Measurements from ENCODE around the gene ZNF607. TPM values are rescaled to one million over a fixed set of nuclear protein-coding genes. Genes with fewer than 3 reads are reported as not detected.

The ZNF607 gene
- total RNA-seq, 4 donors from 2014 or later: 2.8 to 10.5 (median 4.3) TPM

DNA sequence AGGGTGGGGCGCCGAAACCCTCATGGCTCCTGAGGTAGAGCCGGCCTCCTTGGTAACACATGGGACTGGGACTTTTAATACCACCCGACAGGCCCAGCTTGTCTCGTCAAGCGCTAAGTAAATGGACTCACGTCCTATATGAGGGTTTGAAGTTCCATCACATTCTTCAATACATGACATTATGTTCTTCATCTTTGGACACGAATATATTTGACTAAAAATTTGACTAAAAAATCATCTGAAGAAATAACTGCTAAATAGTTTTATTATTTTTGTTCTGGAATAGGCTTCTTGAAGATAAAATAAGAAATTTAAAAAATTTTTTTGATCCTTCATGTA is 335 bp upstream of the ZNF607 start:
- DNase-seq (ENCODE audit: low spot score in 2 of 2): no peak
- no peaks in the 10 kb centered on the region for H3K9me3 ChIP-seq
- 9% methylated on average over 8 of the region's 8 CpGs for WGBS
- H3K36me3 ChIP-seq: no peaks in the 10 kb centered on the region
- no peak for TF ChIP-seq POLR2A (IDR thresholded peaks at IDR 0.05)
- TF ChIP-seq, protein P1, sequence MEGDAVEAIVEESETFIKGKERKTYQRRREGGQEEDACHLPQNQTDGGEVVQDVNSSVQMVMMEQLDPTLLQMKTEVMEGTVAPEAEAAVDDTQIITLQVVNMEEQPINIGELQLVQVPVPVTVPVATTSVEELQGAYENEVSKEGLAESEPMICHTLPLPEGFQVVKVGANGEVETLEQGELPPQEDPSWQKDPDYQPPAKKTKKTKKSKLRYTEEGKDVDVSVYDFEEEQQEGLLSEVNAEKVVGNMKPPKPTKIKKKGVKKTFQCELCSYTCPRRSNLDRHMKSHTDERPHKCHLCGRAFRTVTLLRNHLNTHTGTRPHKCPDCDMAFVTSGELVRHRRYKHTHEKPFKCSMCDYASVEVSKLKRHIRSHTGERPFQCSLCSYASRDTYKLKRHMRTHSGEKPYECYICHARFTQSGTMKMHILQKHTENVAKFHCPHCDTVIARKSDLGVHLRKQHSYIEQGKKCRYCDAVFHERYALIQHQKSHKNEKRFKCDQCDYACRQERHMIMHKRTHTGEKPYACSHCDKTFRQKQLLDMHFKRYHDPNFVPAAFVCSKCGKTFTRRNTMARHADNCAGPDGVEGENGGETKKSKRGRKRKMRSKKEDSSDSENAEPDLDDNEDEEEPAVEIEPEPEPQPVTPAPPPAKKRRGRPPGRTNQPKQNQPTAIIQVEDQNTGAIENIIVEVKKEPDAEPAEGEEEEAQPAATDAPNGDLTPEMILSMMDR (IDR thresholded peaks at IDR 0.05): no peak
- no peak for TF ChIP-seq POLR2AphosphoS5 (IDR thresholded peaks at IDR 0.05)
- no peak for TF ChIP-seq EP300 (IDR thresholded peaks at IDR 0.05)
- H3K4me1 ChIP-seq: peaks cover 16% of the 10 kb centered on the region
- H3K27me3 ChIP-seq: no peaks in the 10 kb centered on the region
- H3K27ac ChIP-seq: no peak overlapping the region
- H3K4me3 ChIP-seq: peak overlapping the region; percentile 73

DNA sequence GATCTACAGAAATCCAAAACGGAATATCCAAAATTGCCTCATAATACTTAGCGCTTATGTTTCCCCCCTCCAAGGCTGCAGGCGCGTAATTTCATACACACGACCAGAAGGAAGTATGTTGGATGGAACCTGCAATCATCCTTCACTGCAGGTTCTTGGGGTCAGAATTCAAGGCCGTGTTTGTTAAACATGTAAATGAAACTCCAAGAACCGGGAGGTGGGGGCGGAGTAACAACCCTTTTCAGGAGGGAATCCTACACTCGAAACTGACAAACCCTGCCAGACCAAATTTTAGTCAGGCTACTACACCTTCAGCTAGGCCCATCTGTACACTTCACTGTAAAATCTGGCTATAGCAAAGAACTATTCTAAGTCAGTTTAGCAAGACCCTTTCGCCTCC is 1.3 kb downstream of the ZNF607 start:
- Histone ChIP-seq H3K4me1 (peaks cover 16% of the 10 kb centered on the region), H3K36me3 (no peaks in the 10 kb centered on the region), H3K4me3 (peak overlapping the region; percentile 73), H3K9me3 (no peaks in the 10 kb centered on the region), H3K27me3 (no peaks in the 10 kb centered on the region), H3K27ac (no peak overlapping the region)
- DNase-seq (ENCODE audit: low spot score in 2 of 2): no peak
- 40% methylated on average over 10 of the region's 10 CpGs for WGBS
- no peak for TF ChIP-seq POLR2AphosphoS5 (IDR thresholded peaks at IDR 0.05)
- TF ChIP-seq, protein P1 (IDR thresholded peaks at IDR 0.05): no peak
- TF ChIP-seq POLR2A (IDR thresholded peaks at IDR 0.05): no peak
- no peak for TF ChIP-seq EP300 (IDR thresholded peaks at IDR 0.05)

DNA sequence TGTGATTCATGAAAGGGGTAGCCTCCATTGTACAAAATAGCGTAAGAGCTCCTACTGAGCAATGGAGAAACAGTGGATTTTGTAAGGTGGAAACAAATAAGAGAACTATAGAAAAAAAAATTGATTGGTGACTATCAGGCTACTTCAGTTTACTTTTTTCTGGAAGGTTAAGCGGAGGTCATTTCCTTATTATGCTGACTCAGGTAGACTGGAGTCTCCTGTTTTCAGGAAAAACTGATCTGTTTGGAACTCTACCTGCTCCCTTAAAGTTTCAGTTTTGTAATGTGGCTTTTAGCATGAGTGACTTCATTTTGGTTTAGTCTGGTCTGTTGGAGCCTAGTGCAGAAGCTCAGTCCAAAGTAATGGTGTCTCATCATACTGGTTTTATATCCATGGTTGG is 3.4 kb downstream of the ZNF607 start:
- peaks cover 16% of the 10 kb centered on the region for H3K4me1 ChIP-seq
- WGBS: 98% methylated on average over 2 of the region's 2 CpGs

DNA sequence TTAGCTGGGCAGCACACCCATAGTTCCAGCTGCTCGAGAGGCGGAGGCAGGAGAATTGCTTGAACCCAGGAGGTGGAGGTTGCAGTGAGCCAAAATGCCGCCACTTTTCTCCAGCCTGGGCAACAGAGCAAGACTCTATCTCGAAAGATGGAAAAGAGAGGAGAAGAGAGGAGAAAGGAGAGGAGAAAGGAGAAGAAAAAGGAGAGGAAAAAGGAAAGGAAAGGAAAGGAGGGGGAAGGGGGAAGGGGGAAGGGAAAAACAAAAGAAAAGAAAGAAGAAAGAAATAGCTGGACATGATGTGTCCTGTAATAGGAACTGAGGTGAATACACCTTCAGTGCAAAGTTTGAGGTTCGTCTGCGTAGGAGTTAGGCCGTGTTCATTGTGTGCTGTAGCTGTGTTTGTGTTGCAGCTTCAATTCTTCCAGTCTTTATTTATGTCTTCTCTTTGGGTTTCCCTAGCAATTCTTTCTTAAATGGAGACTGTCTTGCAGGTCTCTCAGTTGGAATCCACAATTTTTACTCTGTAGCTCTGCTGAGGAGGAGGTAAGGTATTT is 13.4 kb downstream of the ZNF607 start:
- Histone ChIP-seq H3K36me3 (peaks cover 50% of the 10 kb centered on the region), H3K4me3 (no peak overlapping the region), H3K27ac (no peak overlapping the region), H3K9me3 (no peaks in the 10 kb centered on the region), H3K27me3 (no peaks in the 10 kb centered on the region), H3K4me1 (no peaks in the 10 kb centered on the region)
- WGBS: 96% methylated on average over 7 of the region's 7 CpGs
- TF ChIP-seq EP300 (IDR thresholded peaks at IDR 0.05): no peak
- no peak for TF ChIP-seq POLR2A (IDR thresholded peaks at IDR 0.05)
- TF ChIP-seq, protein P1 (IDR thresholded peaks at IDR 0.05): no peak
- TF ChIP-seq POLR2AphosphoS5 (IDR thresholded peaks at IDR 0.05): no peak
- no peak for DNase-seq (ENCODE audit: low spot score in 2 of 2)

More for the DNA sequence above, 3.4 kb downstream of the ZNF607 start:
- Histone ChIP-seq H3K9me3 (peaks cover 3% of the 10 kb centered on the region), H3K27ac (no peak overlapping the region), H3K36me3 (peaks cover 5% of the 10 kb centered on the region), H3K27me3 (no peaks in the 10 kb centered on the region), H3K4me3 (no peak overlapping the region)
- DNase-seq (ENCODE audit: low spot score in 2 of 2): no peak
- TF ChIP-seq EP300 (IDR thresholded peaks at IDR 0.05) (no peak), POLR2AphosphoS5 (IDR thresholded peaks at IDR 0.05) (no peak), POLR2A (IDR thresholded peaks at IDR 0.05) (no peak)
- TF ChIP-seq, protein P1 (IDR thresholded peaks at IDR 0.05): no peak

DNA sequence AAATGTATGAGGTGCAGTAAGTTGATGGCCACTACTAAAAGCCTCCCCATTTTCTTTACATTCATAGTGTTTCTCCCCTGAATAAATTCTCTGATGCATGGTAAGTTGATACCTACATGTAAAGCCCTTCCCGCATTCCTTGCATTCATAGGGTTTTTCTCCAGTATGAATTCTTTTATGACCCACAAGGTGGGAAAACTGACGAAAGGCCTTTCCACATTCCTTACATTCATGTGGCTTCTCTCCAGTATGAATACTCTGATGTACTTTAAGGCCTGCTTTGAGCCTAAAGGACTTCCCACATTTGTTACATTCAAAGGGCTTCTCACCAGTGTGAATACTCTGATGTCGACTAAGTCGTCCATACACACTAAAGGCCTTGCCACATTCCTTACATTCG is 20.5 kb downstream of the ZNF607 start:
- TF ChIP-seq, protein P1 (IDR thresholded peaks at IDR 0.05): no peak
- TF ChIP-seq POLR2AphosphoS5 (IDR thresholded peaks at IDR 0.05) (no peak), POLR2A (IDR thresholded peaks at IDR 0.05) (no peak), EP300 (IDR thresholded peaks at IDR 0.05) (no peak)
- H3K4me3 ChIP-seq: no peak overlapping the region
- H3K27ac ChIP-seq: no peak overlapping the region
- peaks cover 8% of the 10 kb centered on the region for H3K9me3 ChIP-seq
- no peaks in the 10 kb centered on the region for H3K27me3 ChIP-seq
- WGBS: 90% methylated on average over 5 of the region's 5 CpGs
- no peak for DNase-seq (ENCODE audit: low spot score in 2 of 2)
- peaks cover 42% of the 10 kb centered on the region for H3K36me3 ChIP-seq
- H3K4me1 ChIP-seq: no peaks in the 10 kb centered on the region

Measured in suprapubic skin (tissue), 4 donors.